Breast epithelium (tissue), 4 donors: ENCODE measurements around the gene UNC119. TPM values are rescaled to one million over a fixed set of nuclear protein-coding genes. Genes with fewer than 3 reads are reported as not detected.

Experiments
- DNase-seq, 2 donors: peaks; one replicate each; pipeline ENCODE4 v3.0.0-alpha.2; 2019; ENCODE audit warnings: low spot score in 2 of 2
- H3K27ac ChIP-seq, 2 donors: fragments of 200-600 bp; sonication (generic) in 1 of 2; one replicate each; pipeline ENCODE4 v1.5.1; 2016 to 2019; ENCODE audit warnings: mild to moderate bottlenecking in 1 of 2
- H3K27me3 ChIP-seq, 2 donors: fragments of 200-600 bp; sonication (generic) in 1 of 2; one replicate each; pipeline versions ENCODE4 v1.5.1 to v1.6.0; 2017 to 2019; ENCODE audit warnings: control low read depth in 1 of 2, mild to moderate bottlenecking in 1 of 2
- H3K36me3 ChIP-seq: fragments of 200-600 bp; one replicate; pipeline ENCODE4 v1.5.1; 2019
- H3K4me1 ChIP-seq, 2 donors: fragments of 200-600 bp; sonication (generic); one replicate each; pipeline ENCODE4 v1.5.1; 2016 to 2019; ENCODE audit warnings: control low read depth in 1 of 2
- H3K4me3 ChIP-seq, 3 donors: fragments of 200-600 bp; sonication (generic); 1 replicate in 2 of 3; 2 replicates in 1 of 3; pipeline ENCODE4 v1.5.1; 2016 to 2019; ENCODE audit warnings: mild to moderate bottlenecking in 3 of 3, moderate library complexity in 2 of 3
- H3K9me3 ChIP-seq, 2 donors: fragments of 200-600 bp; sonication (generic) in 1 of 2; one replicate each; pipeline ENCODE4 v1.5.1; 2016 to 2019; ENCODE audit warnings: control low read depth in 1 of 2
- POLR2A ChIP-seq: fragments of 450-650 bp; IDR thresholded peaks from one replicate; pipeline ENCODE4 v1.6.1; 2016; ENCODE audit warnings: antibody characterized with exemption, mild to moderate bottlenecking, moderate library complexity
- POLR2AphosphoS5 ChIP-seq, 3 donors: sonication (generic); formaldehyde crosslinking; IDR thresholded peaks; one replicate each; pipeline ENCODE4 v1.6.1; 2017; ENCODE audit warnings: antibody characterized with exemption in 3 of 3
- intact Hi-C: fragments of 100-400 bp; cut with DNase I; formaldehyde crosslinking; loops from one replicate; pipeline ENCODE4 v1.15.1; 2023; ENCODE audit warnings: low total_unique reads
- total RNA-seq, 3 donors: library from RNA; depleted of rRNA; stranded (reverse); fragments of >200 nt; gene quantifications; one replicate each; pipeline ENCODE4 v1.1.0, GENCODE V29; 2016
- TF ChIP-seq, protein P1 (sequence below), 3 donors: fragments of 450-650 bp; IDR thresholded peaks; one replicate each; pipeline ENCODE4 v1.5.1; 2016 to 2017; ENCODE audit warnings: antibody characterized with exemption in 3 of 3, mild to moderate bottlenecking in 3 of 3, moderate library complexity in 3 of 3

Gene UNC119
- total RNA-seq, 3 donors from 2014 or later = 19.2 to 34.1 (median 32.9) TPM

DNA sequence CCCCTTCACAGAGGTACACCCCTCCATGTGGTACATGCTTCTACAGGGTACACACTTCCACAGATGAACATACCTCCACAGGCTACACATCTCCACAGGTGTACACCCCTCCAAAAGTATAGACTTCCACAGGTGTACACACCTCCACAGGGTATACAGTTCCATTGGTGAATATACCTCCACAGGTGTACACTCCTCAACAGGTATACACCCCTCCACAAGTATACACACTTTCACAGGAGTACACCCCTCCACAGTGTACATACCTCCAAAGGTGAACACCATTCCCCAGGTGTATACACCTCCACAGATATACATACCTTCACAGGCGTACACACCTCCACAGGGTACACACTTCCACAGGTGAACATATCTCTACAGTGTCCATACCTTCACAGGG is 36.9 kb downstream of the UNC119 start:
- intact Hi-C loops = no loop called here
- H3K4me1 ChIP-seq = no peaks in the 10 kb centered on the region
- H3K4me3 ChIP-seq = no peak overlapping the region
- H3K27ac ChIP-seq = no peak overlapping the region
- no peak for DNase-seq
- H3K9me3 ChIP-seq = no peaks in the 10 kb centered on the region
- H3K27me3 ChIP-seq = peaks cover 0 to 7% of the 10 kb centered on the region in 2 donors
- TF ChIP-seq POLR2A = no peak
- TF ChIP-seq, protein P1, sequence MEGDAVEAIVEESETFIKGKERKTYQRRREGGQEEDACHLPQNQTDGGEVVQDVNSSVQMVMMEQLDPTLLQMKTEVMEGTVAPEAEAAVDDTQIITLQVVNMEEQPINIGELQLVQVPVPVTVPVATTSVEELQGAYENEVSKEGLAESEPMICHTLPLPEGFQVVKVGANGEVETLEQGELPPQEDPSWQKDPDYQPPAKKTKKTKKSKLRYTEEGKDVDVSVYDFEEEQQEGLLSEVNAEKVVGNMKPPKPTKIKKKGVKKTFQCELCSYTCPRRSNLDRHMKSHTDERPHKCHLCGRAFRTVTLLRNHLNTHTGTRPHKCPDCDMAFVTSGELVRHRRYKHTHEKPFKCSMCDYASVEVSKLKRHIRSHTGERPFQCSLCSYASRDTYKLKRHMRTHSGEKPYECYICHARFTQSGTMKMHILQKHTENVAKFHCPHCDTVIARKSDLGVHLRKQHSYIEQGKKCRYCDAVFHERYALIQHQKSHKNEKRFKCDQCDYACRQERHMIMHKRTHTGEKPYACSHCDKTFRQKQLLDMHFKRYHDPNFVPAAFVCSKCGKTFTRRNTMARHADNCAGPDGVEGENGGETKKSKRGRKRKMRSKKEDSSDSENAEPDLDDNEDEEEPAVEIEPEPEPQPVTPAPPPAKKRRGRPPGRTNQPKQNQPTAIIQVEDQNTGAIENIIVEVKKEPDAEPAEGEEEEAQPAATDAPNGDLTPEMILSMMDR (IDR thresholded peaks at IDR 0.05) = no peak
- no peak for TF ChIP-seq POLR2AphosphoS5 (IDR thresholded peaks at IDR 0.05)
- no peaks in the 10 kb centered on the region for H3K36me3 ChIP-seq

DNA sequence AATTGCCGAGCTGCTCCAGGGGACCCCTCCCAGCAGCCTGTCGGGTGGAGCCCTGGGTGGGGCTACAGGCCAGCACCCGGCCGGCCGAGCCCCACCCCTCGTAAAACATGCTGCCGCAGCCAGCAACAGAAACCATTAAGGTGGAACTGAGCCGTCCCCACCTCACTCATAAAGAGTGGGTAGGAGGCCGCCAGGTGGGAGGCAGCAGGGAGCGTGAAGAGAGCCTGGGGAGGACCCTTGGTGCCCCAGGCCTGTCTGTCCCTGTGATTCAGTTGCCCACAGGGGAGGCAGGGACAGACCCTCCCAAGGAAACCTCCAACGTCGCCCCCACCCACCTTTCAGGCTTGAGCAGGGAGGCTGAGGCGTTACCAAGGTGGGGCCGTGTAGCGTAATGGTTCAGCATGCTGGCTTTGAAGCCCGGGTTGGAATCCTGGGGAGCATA is 37.8 kb downstream of the UNC119 start:
- Histone ChIP-seq H3K27me3 (peaks cover 0 to 11% of the 10 kb centered on the region in 2 donors), H3K9me3 (no peaks in the 10 kb centered on the region), H3K27ac (no peak overlapping the region), H3K4me3 (no peak overlapping the region), H3K4me1 (no peaks in the 10 kb centered on the region), H3K36me3 (no peaks in the 10 kb centered on the region)
- no peak for DNase-seq
- intact Hi-C loops = no loop called here
- TF ChIP-seq, protein P1 (IDR thresholded peaks at IDR 0.05) = no peak
- TF ChIP-seq POLR2A (no peak), POLR2AphosphoS5 (IDR thresholded peaks at IDR 0.05) (no peak)

DNA sequence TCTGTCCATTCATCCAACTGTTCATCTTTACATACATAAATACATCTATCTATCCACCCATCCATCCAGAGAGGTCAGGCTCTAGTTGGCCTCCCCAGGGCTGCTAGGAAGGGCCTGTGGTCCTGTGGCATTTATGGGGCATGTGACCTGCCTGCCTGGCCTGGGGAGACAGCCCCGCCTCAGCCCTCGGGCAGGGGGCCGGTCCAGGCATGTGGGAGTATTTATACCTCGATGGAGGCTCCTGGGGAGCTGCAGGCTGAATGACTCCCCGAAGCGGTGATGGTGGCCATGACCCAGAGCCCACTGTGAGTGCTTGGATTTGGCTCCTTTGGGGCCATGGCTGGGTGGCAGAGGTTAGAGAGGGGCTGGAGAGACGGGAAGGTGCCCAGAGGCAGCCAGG is 38.9 kb downstream of the UNC119 start:
- Histone ChIP-seq H3K9me3 (no peaks in the 10 kb centered on the region), H3K27me3 (peaks cover 0 to 14% of the 10 kb centered on the region in 2 donors), H3K4me1 (no peaks in the 10 kb centered on the region), H3K36me3 (no peaks in the 10 kb centered on the region), H3K4me3 (no peak overlapping the region), H3K27ac (no peak overlapping the region)
- TF ChIP-seq POLR2AphosphoS5 (IDR thresholded peaks at IDR 0.05) = no peak
- no peak for TF ChIP-seq POLR2A
- TF ChIP-seq, protein P1 (IDR thresholded peaks at IDR 0.05) = no peak
- intact Hi-C loops = no loop called here
- no peak for DNase-seq

DNA sequence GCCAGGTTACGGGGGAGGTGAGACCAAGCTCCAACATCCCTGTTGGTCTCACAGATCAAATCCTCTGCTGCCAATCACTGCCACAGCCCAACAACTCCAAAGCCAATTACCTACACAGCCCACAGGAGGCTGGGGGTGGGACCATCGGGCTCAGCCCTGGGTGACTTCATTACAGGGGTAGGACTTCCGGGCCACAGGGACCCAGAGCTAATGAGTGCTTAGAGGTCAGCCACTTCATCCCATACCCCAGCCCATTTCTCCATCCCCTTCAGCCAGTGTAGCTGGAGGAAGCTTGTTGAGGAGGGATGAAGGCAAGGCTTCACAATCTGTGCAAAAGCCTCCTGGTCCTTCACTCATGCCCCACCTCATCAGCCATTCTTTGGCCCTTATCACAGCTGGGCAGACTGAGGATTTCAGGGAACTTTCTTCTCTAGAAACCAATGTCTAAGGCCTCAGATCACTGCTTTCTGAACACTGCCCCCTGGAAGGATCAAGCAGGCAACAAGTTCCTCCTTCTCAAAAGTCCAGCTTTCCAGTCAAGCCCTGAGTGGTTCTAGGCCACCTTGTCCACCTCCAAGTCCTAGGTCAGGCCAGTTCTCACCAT is 40.5 kb downstream of the UNC119 start:
- Histone ChIP-seq H3K4me1 (no peaks in the 10 kb centered on the region), H3K27me3 (peaks cover 0 to 21% of the 10 kb centered on the region in 2 donors), H3K9me3 (no peaks in the 10 kb centered on the region), H3K4me3 (no peak overlapping the region), H3K36me3 (no peaks in the 10 kb centered on the region), H3K27ac (no peak overlapping the region)
- no peak for DNase-seq
- intact Hi-C loops = no loop called here
- TF ChIP-seq, protein P1 (IDR thresholded peaks at IDR 0.05) = no peak
- TF ChIP-seq POLR2A (no peak), POLR2AphosphoS5 (IDR thresholded peaks at IDR 0.05) (no peak)

DNA sequence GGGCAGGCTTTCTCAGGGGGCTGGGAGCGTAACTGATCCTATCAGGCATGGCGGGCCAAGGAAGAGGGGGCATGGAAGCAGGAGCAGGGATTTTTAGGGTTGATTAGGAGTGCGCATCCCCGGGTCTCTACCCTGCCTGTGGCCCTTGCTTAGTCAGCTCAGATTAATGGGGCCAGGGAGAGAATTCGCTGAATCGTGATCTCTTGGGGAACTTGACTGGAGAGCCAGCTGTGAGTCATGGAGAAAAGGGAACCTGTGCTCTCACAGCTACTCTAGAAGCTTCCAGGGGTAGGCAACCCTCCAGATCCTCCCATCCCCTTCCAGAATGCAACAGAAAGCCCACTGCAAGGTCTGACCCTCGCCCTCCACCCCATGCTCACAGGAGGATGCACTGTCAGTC is 42.6 kb downstream of the UNC119 start:
- H3K27ac ChIP-seq = no peak overlapping the region
- H3K9me3 ChIP-seq = no peaks in the 10 kb centered on the region
- H3K27me3 ChIP-seq = peaks cover 0 to 26% of the 10 kb centered on the region in 2 donors
- intact Hi-C loops = no loop called here
- no peak overlapping the region for H3K4me3 ChIP-seq
- TF ChIP-seq, protein P1 (IDR thresholded peaks at IDR 0.05) = no peak
- TF ChIP-seq POLR2AphosphoS5 (IDR thresholded peaks at IDR 0.05) (no peak), POLR2A (no peak)
- no peak for DNase-seq
- H3K4me1 ChIP-seq = no peaks in the 10 kb centered on the region
- H3K36me3 ChIP-seq = no peaks in the 10 kb centered on the region
